ENCODE data around the gene ANGEL2.
"Not testable (repeated sequence)": the region's sequence is repeated elsewhere in the genome, so short reads cannot be mapped to it uniquely, and the experiment has no call there.

Gene ANGEL2

DNA sequence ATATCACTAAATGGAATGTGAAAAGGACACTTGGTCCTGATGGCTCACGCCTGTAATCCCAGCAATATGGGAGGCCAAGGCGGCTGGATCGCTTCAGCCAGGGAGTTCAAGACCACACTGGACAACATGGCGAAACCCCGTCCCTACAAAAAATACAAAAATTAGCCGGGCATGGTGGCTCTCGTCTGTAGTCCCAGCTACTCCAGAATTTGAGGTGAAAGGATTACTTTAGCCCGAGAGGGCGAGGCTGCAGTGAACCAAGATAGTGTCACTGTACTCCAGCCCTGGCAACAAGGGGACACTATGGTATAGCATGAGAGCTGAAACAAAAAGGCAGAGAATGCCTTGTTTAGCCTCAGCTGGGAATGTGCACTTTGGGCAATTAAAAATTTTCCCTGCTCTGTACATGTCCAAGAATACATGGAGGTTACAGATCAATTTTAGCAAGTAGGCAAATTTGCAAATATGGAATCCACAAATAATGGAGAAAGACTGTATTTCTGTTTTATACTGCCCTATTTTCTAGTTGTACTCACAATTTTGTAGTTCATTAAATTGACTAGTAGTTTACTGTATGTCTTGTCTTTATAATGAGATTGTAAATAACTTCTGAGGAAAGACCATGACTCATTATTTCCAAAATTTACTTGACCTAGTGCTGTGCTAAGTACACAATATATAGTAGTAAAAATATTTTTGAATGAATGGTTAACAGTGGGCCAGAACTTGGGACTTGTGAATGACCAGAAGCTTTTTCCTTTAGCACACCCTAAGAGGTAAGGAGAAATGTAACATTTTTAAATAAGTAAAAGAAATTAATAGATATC, 2.0 kb upstream of the ANGEL2 start:
- DNase-seq, result no peak

GRCh38 chr1:213014642-213015041, 1.0 kb downstream of the ANGEL2 start:
- DNase-seq, result peak; percentile 5

GRCh38 chr1:213008564-213008963, 7.1 kb downstream of the ANGEL2 start:
- no peak for DNase-seq

GRCh38 chr1:213003256-213003655, 12.4 kb downstream of the ANGEL2 start:
- DNase-seq, result no peak

DNA sequence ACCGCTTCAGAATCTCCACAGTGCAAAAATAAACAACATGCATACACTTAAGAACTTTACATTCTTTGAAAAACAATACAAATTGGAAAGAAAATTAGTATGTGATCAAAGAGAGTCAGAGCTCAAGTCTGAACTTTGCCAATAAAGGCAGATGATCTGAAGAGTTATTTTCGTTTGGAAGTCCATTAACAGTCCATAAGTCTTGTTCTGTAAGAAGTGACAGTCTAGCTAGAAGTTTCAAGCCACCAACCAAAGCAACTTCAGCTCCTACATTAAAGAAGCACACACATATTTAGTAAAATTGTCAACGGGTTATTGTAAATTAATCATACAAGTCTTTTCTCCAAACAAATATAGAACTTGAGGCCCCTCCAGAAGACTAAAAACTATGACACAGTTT, 20.7 kb downstream of the ANGEL2 start:
- no peak for DNase-seq

DNA sequence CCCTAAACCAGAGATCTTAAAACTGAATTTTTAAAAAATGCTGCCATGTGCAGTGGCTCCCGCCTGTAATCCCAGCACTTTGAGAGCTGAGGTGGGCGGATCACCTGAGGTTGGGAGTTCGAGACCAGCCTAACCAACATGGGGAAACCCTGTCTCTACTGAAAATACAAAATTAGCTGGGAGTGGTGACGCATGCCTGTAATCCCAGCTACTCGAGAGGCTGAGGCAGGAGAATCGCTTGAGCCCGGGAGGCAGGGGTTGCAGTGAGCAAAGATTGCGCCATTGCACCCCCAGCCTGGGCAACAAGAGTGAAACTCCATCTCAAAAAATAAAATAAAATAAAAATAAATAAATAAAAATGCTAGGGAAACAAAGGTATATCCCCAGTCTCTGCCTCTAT, 21.7 kb downstream of the ANGEL2 start:
- DNase-seq, result not testable (repeated sequence)

- DNase-seq, result no peak
Measured at GRCh38 chr1:212990276-212990675, 25.4 kb downstream of the ANGEL2 start.

DNA sequence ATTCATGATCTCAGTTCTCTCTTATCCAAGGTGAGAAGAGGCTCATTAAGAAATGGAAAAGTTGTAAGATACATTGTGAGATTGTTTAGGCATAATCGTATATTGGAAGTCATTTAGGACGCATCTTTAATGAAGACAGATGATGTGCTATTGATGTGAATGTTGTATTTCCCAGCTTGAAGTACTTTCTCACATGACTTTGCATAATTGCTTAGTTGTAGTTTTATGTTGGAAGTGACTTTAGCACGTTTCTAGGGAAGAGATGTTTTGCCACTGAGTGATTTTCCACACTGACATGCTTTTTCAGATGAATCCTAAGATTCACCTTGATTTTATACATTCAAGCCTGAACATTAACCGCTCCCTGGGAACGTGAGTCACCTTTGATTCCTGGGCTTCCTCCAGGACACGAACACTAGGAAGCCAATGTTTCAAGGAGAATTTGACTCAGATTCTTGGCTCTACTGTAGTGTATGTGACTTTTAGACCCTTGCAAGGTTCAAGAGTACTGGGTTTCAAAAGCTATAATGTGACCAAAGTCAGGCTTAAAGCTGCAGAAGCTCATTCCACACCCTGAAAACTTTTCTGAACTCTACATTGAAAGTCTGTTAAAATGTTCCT, 27.9 kb downstream of the ANGEL2 start:
- DNase-seq, result no peak

- no peak for DNase-seq
Measured at GRCh38 chr1:212986551-212986950, 29.1 kb downstream of the ANGEL2 start.

GRCh38 chr1:212984522-212985291, 31.0 kb downstream of the ANGEL2 start:
- no peak for DNase-seq

DNA sequence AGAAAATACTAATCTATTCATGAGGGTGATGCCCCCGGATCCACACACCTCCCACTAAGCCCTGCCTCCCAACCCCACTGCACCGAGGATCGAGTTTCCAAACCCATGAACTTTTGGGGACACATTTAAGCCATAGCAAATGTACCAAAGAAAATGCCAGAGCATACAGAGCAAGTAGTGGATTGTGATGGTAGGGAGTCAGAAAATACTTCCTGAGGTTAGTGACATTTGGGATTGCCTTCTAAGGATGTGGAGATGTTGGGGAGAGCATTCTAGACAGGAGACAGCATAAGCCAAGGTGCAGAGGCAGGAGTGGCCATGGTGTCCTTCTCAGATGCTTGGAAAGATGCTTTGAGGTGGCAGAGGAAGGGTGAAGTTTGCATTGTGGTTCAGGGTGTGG, 32.2 kb downstream of the ANGEL2 start:
- DNase-seq, result no peak

DNA sequence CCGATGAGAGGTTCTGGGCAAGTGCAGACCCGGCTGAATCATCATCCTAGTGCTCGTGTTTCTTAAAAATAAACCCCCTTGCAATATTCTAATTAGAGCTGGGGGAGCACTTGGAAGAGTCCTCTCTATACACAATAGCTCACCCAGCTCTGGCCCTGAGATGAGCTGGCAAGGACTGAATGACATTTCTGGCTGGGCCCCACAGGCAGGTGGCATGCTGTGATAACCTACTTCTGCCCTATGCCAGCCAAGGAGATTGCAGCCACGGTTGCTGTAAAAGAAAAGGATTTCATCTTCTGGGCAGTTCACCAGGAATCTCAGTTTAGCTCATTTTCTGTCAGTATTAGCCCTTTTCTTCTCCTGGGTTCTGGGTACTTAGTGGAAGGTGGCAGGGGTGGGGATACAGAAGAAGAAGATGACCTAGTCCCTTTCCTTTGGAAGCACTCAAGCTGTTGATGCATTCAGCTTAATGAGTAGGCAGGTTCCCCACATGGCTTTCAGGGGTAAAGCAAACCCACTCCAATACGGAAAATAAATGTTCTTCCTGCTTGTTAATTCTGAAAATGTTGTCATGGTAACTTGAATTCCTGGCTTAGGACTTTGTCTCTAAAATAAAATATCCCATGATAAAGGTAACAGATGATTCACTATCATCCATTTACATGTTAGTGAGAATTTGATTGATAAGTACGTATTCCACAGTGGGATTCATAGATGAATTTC, 33.1 kb downstream of the ANGEL2 start:
- DNase-seq, result no peak

DNA sequence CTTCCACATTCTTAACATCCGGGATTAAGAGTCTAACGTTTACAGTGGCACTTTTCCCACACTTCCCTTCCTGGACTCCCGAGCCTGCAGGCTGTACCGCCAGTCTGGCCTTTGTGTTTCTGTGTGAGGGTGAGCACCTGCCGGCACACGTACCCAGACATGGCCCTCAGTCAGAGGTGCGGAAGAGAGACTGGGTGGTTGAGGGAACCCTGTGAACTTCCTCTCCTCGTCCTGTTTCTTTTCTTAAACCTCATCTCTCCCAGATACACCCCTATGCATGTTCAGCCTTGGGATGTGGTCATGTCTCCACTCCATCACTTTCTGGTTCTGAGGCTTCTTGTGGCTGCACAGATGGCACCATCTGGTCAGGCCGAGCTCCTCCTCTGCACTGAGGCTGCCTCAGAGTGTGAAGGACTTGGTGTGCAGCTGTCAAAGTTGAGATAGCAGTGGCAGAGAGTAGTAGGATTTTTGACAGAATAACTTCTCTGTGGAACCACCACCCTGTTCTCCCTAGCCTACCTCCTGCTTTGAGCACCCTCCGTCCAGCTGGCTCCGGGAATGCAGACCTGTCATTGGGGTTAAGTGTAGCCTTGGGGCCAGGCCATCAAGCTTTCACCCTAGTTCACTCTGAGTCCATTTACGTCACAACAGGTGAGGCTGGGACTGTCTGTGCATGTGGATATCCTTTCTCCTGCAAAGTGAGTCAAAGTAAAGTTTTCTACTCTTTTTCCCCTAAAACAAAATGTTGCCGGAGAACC, 33.9 kb downstream of the ANGEL2 start:
- no peak for DNase-seq

DNA sequence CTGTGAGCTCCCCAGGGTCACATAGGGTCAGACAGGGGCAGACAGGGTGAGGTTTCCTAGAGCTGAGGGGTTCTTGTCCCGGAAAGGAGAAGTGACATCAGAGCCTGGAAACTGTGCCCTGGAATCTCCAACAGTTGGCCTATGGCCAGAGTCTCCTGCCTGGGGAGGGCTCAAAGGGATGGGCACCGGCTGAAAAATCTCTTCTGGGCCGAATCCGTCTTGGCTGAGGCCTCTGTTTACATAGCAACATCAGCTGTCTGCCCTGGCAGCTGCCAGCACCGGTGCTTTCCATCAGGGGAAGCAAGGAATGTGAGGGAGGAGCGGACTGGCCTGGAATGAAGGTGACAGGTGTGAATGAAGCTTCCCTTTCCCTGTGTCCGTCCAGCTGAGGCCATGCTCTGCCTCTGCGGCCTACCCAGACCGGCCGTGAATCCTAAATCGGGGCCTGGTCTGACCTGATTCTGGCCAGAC, 34.6 kb downstream of the ANGEL2 start:
- peak; percentile 26 for DNase-seq

GRCh38 chr1:212980123-212980785, 35.4 kb downstream of the ANGEL2 start:
- no peak for DNase-seq

DNA sequence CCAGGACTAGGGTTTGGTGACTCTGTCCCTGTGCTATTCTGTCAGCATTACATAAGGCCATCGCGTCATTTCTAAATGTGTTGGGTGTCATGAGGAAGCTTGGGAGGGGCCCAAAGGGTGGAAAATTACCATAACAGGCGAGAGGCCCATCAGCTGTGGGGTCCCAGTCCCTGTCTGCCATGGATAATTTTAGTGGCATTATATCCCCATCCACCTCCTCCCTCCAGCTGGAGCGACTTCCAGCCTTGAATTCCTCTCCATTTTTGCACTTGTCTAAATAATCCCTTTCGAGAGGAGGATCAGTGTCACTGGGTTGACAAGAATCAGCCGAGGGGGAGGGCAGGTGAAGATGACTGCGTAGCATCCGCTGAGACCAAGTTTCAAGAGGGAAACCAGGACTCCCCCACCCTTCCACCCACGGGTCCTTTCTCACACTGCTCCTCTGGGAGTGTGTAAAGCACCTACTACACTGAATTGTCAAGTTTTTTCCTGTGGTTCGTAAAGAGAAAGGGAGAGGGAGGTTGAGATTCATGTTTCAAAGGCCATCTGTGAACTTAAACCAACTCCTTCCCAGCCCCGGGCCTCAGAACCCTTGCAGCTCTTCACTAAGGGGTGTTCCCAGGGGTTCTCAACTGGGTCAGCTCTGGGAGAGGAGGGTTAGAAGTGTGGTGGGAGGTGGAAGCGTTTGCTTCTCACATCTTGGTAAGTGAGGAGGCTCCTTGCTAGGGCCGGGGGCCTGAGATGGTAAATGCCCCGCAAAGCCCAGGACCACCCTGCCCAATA, 36.1 kb downstream of the ANGEL2 start:
- no peak for DNase-seq

GRCh38 chr1:212977781-212978645, 37.7 kb downstream of the ANGEL2 start:
- DNase-seq, result no peak

DNA sequence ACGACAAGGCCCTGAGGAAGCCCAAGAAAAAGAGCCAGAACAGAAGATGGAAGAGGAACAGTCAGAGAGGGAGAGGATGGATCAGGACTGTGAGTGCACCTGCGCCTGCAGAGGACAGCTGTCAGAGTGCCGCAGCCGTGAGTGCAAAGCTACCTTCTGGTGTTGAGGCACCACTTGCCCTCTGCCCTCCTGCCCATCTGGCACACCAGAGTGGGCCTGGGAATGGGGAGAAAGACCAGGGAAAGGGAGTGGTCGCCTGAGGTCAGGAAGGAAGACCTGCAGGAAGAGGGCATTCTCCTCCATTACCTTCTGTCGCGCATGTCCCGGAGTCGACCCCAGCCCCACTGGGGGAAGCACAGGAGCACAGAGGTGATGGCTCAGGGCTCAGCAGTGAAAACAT, 39.1 kb downstream of the ANGEL2 start:
- no peak for DNase-seq

- DNase-seq, result no peak
Measured at GRCh38 chr1:212975111-212975918, 40.4 kb downstream of the ANGEL2 start.

All from NCI-H774 (cell line).